GM19238 (cell line): ENCODE measurements around the gene SLAMF7.
"Not testable (repeated sequence)": the region's sequence is repeated elsewhere in the genome, so short reads cannot be mapped to it uniquely, and the experiment has no call there.

Source experiments
- DNase-seq: peaks from one replicate; pipeline ENCODE4 v3.0.0; 2011; ENCODE audit warnings: low spot score; ENCODE audit not compliant: insufficient read length

The SLAMF7 gene, protein sequence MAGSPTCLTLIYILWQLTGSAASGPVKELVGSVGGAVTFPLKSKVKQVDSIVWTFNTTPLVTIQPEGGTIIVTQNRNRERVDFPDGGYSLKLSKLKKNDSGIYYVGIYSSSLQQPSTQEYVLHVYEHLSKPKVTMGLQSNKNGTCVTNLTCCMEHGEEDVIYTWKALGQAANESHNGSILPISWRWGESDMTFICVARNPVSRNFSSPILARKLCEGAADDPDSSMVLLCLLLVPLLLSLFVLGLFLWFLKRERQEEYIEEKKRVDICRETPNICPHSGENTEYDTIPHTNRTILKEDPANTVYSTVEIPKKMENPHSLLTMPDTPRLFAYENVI

DNA sequence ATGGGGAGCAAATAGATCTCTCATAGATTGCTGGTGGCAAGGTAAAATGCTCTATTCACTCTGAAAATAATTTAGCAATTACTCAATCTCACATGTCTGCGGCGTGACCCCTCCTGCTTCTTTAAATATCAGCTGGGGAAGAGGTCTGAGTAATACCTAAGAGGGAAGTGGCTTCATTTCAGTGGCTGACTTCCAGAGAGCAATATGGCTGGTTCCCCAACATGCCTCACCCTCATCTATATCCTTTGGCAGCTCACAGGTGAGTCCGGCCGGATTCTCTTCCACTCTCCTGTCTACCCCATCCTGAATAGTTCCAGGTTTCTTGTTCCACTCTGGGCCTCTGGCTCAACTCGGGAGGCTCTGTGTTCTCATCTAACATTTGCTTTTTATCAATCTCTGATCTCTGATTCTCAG lies at the start of gene SLAMF7:
Gene SLAMF7, plus strand, starts transcription at position 150 of the 414 bp plus-strand sequence. Its CDS starts 55 bp downstream, at position 205.
- DNase-seq: no peak

DNA sequence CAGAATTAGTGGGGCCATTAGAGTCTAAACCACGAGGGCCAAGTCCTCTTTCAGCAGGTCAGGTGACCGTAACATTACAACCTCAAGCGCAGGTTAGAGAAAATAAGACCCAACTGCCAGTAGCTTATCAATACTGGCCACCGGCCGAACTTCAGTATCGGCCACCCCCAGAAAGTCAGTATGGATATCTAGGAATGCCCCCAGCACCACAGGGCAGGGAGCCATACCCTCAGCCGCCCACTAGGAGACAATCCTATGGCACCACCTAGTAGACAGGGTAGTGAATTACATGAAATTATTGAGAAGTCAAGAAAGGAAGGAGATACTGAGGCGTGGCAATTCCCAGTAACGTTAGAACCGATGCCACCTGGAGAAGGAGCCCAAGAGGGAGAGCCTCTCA lies 46.7 kb upstream of the SLAMF7 start:
- DNase-seq: not testable (repeated sequence)

DNA sequence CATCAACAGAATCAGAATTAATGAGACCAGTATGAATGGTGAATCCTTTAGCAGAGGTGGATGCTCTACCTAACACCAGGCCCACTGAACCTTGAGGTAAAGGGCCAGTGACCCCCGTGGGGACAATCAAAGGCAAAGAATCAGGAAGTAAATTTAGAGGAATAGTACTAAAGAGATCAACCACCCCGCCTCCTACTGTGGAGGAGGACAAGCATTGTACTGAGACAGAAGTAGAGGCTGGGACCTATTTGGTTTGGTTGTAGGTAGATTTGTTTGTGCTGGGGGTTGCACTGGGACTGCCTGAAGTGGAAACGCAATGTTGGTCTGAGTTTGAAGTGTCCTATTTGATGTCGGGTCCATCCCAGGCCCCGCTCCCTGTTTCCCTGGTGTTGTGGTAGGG lies 36.9 kb upstream of the SLAMF7 start:
- no peak for DNase-seq

DNA sequence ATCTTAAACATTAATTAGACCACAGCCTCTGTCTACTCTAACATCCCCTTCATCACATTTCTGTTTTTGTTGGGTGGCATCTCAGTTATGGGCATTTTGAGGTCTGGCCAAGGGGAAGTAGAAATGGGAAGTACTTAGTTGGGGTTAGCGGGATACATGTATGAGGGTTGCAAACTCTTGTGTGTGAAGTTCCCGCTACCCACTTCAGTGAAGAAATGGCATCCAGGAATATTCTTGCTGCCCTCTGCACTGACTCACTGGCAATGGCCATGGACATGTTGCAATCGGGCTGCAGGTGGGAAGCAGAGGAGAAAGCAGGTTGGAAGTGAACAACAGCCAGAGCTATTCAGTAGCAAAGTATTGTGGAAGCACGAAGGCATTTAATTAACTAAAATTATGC lies 34.8 kb upstream of the SLAMF7 start:
- no peak for DNase-seq

DNA sequence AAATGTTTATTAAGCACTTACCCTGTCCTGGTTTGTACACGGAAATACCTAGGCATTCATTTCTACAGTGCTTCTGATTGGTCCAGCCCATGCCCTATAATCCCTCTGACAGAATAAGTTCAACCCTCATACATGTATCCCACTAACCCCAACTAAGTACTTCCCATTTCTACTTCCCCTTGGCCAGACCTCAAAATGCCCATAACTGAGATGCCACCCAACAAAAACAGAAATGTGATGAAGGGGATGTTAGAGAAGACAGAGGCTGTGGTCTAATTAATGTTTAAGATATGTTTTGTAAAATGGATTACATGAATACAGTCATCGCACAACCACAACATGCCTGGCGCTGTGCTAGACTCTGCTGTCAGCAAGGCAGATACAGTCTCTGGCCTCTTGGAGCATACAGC lies 33.8 kb upstream of the SLAMF7 start:
- DNase-seq: not testable (repeated sequence)

DNA sequence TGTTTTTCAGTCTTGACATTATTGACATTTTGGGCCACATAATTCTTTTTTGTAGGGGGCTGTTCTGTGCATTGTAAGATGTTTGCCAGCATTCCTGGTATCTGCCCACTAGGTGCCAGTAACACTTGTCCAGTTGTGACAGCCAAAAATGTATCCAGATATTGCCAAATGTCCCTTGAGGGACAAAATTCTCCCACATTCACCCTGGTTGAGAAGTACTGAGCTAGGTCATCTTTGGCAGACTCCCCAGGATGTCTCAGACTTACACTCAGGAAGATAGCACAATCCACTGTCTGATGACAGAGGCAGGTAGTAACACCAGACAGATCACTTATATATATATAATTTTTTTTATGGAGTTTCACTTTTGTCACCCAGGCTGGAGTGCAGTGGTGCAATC lies 33.3 kb upstream of the SLAMF7 start:
- no peak for DNase-seq

DNA sequence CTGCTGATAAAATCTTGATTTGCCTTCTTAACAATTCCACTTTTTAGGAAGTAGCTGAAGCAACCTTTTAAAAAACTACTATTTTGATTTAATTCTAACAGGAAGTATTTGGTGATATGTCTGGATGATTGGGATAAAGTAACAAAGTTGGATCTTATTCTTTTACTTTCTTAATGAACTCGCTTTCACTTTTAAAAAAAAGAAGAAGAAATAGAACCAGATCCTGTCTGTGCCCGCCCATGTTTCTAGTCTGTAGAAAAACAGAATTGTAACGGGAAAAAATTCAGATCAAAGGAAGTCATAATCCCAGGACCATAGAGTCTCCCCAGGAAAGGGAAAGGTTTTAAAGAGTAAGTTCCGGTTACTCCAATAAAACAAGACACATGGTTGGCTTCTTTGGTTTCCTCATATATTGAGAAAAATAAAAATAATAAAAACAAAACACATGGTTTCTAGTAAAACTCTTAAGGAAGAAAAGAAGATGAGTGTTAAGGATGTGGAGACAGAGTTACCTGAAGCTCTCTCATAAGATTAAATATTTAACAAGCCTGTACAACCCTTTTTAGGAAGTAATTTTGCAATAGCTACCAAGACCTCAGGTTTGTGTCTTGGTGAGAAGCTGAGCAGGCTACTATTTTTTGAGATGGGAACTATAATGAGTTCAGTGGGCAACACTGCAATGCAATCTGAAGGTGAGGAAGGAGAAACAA lies 32.4 kb upstream of the SLAMF7 start:
- DNase-seq: no peak

DNA sequence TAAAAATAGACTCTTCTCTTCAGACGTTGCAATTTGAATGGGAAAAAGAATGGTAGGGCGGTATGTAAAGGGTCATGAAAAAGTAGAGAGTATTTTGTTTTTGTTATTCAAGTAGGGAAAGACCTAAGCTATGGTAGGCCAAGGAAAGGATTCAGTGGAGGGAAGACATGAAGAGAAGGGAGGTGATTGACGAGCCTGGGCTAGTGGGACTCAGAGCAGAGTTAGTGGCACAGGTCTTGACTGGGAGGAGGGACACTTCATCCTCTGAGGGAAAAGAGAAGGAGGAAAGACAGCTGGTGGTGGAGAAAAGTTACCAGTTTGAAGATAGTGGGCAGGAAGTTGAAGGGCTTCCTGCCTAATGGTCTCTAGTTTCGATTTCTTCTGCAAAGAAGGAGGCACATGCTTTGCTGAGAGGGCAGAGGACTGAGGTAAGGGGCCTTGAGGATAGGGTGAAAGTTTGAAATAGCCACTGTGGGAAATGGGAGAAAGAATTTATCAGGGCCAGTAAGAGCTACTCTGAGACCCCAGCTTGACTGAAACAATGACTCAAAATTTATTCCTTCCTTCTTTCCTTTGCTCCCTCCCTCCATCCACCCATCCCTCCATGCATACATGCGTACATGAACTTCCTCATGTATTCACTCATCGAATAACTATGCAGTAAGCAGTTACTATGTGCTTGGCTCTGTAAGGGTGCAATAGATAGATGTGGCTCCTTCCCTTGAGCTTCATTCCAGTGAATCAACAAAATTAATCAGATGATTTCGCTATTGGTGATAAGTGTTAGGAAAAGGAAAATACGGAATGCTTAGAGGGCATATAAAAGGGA lies 31.6 kb upstream of the SLAMF7 start:
- DNase-seq: no peak

DNA sequence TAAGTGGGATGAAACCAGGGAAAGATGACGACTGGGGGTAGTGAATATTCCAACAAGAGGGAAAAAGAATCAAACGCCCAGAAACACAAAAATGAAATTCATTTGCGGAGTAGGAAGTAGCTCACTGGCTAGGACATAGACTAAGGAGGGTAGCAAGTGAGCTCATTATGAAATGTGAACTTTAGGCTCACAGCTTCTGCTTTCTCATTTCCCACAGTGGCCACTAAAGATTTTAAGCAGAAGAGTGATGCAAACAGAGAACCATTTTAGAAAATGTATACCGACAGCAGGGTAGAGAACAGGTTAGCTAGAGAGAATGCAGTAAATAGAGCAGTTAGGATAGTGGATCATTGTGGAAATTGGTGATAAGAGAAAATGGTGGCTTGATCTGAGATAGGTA lies 30.9 kb upstream of the SLAMF7 start:
- no peak for DNase-seq

DNA sequence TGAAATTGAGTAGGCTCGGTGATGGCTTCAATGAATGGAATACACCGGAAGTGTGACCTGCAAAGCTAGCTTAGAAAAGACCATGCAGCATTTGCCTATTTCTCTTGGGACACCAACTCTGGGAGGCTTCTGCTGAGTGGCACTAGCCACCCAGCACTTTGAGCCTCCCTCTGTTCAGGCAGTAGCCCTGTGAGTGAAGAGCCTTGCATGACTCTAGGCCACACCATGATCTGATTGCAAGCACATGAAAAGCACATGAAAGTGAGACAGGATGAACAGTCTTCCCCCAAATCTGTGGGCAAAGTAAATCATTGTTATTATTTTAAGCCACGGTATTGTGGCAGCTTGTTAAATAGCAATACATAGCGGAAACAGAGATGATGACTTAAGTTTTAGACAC lies 30.2 kb upstream of the SLAMF7 start:
- no peak for DNase-seq

DNA sequence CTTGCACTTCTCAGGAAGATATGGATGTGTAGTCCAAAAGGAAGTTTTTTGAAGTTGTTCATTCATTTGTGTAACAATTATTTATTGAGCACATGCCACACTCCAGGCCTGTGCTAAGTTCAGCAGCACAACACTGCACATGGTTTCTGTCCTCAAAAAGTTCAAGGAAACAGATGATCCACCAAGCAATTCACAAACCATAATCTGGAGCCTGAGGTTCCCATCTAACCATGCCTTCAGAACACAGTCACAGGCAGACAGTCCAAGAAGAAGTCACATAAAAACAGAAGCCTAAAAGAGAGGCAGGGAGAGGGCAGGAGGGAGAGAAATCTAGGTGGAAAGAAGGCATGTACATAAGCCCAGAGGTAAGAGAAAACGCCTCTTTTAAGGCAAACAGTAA lies 29.3 kb upstream of the SLAMF7 start:
- no peak for DNase-seq

DNA sequence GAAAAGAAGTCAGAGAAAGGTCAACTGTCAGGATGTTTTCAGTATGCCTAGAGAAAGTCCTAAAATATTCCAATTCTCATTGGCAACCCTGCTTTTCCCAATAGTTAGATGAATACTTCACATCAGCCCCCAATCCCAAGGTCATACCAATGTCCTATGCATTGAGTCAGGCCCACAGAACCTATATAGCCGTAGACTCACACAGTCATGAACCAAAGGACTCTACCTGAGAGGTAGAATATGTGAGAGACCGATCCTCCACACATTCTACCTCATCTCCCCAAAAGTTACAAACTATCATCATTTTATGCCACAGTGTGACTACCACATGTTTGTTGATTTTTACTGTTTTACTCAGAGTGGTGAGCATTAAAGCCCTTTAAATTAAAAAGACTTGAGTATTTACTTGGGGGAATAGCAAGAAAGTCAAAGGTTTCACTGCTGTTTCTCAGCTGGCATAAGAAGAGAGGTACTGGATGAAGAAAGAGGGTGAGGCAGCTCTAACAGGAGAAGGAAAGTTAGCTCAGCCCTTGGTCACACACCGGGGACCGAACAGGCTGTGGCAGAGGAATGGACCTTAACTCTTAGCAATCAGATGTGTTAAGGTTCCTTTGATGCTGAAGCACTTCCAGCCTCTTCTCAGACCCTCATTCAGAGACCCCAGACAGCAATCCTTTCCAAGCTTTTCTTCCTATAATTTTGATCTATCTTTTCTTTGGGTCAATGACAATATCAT lies 28.4 kb upstream of the SLAMF7 start:
- no peak for DNase-seq

DNA sequence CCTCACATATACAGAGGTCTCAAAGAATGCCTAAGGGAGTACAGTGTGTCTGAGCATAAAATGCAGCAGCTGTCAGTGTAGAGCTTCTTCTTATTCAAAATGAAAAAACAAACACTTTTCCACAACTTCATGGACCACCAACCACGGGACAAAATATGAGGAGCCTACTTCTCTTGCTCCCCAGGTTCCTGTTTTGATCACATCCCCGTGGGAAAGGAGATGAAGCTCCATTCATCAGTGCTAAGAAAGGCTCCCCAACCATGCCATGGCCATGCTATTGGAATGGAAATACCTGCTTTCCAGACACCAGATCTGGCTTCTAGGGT lies 27.8 kb upstream of the SLAMF7 start:
- no peak for DNase-seq

DNA sequence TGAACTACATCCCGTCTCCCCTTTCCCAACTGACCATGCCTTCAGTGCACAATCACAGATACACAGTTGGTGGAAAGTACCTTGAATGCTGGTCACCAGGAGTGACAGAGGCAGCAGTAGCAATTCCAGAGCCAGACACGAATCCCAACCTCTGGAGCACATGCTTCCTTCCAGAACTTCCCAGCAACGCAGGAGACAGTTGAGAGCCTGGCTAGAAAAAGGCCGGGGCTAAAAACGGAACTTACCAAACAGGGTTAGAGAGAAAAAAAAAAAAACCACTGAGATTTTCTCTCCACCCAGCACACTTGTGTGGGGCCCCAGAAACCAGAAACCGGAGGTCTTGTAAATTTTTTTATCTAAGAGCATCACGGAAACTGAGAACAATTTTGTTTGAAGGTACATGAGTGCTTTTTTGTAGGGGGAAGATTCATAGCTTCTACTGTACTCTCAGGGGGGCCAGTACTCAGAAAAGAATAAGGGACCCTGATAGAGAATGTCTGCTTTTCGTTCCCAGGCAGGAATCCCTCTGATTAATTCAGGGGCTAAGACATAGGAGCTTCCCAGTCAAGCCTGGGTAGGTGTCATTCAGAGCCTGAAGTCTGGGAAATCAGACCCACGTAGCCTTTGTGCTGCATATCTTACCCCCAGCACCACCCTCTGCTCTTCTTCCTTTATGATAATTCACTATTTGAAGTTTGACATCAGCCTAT lies 27.3 kb upstream of the SLAMF7 start, which contains the start of gene CD48:
Gene CD48, minus strand, starts transcription at position 221 of the 710 bp plus-strand sequence. Its CDS starts 59 bp downstream, at position 162.
- no peak for DNase-seq

DNA sequence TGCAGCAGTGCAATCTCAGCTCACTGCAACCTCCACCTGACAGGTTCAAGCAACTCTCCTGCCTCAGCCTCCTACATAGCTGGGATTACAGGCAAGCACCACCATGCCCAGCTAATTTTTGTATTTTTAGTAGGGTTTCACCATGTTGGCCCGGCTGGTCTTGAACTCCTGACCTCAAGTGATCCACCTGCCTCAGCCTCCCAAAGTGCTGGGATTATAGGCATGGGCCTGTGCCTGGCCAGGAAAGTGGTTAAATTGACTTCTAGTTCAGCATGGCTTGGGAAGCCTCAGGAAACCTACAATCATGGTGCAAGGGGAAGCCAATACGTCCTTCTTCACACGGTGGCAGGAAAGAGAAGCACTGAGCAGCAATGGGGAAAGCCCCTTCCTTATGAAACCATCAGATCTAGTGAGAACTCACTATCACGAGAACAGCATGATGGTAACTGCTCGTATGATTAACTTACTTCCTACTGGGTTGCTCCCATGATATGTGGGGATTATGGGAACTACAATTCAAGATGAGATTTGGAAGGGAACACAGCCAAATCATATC lies 26.4 kb upstream of the SLAMF7 start:
- DNase-seq: not testable (repeated sequence)

DNA sequence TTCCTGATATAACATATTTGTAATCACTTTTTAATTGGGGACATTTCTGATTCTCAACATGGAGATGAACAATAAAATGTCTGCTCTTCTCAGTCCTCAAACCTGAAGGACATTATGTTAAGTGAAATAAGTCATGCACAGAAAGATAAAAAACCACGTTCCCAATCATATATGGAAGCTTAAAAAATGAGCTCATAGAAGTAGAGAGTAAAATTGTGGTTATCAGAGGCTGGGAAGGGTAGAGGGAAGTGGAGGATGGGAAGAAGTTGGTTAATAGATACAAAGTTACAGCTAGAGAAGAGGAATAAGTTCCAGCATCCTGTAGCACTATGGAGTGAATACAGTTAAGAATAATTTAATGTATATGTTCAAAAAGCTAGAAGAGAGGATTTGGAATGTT lies 25.9 kb upstream of the SLAMF7 start:
- DNase-seq: no peak

DNA sequence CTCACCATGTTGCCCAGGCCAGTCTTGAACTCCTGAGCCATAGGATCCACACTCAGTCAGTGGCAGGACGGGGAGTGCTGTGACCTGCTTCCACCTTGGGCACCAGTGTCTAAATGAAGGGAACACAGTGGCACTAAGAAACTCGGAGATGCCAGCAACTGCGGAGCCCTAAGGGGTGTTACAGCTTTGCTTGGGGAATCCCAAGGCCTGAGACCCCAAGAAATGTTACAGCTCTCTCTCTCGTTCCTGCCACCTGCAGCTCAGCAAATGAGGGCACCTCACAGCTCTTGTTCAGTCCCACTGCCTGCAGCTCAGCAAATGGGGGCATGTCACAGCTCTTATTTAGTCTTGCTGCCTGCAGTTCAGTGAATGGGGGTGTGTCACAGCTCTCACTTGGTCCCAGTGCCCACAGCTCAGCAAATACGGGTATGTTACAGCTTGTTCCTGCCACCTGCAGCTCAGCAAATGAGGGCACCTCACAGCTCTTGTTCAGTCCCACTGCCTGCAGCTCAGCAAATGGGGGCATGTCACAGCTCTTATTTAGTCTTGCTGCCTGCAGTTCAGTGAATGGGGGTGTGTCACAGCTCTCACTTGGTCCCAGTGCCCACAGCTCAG lies 24.9 kb upstream of the SLAMF7 start:
- not testable (repeated sequence) for DNase-seq

DNA sequence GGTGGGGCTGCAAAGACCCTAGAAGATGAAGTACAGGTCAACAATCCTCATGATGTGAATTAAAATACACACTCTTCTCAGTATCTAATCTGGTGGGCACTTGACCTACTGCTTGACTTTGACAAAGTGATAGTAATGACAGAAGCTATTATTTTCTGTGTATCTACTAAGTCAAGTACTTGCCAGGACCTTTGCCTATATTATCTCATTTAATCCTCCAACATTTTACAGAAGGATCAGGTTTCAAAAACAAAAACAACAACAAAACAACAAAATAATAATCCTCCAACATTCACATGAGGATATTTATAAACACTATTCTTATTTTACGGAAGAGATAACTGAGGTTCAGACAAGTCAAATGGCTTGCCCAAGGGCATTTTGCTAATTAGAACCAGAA lies 23.0 kb upstream of the SLAMF7 start:
- DNase-seq: no peak

DNA sequence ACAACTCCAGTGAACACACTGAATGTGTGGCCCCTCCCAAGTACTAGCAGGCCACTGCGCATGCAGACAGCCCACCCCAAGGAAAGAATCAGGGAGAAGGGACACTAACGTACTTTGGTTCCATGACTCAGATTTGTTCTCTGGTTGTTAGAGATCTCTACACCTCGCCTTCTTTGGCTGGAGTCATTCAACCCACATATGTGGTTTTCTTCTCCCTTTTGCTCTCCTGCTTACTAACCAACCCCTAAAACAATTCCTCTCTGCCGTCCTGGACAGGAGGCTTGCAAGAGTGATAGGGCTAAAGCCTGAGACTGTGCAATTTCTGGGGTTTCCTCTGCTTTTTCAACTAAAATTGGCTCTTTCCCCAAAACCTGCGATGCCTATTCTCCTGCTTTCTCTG lies 21.7 kb upstream of the SLAMF7 start:
- no peak for DNase-seq

DNA sequence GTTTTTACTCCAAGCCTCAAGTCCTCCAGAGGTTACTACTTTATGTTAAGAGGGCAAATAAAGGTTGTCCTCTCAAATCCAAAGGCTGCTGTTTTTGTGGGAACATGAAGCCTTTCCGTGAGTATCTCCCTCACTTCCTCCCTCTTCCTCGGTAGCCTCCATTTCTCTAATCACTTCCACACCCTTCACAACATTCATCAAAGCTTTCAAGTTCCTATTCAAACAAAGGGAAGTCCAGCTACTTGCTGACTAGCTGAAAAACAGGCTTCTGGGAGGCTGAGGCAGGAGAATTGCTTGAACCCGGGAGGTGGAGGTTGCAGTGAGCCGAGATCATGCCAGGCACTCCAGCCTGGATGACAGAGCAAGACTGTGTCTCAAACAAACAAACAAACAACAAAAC lies 20.8 kb upstream of the SLAMF7 start:
- DNase-seq: no peak
